Esophagus (tissue), 2 donors: Measurements from ENCODE around the gene SLC12A8. TPM values are rescaled to one million over a fixed set of nuclear protein-coding genes. Genes with fewer than 3 reads are reported as not detected.

Source experiments
- H3K27ac ChIP-seq, 2 donors: one replicate each; pipeline ENCODE4 v1.5.1; 2013; ENCODE audit warnings: low read depth in 2 of 2, mild to moderate bottlenecking in 2 of 2, inconsistent platforms in 1 of 2, low read length in 1 of 2, moderate library complexity in 1 of 2
- H3K27me3 ChIP-seq, 2 donors: one replicate each; pipeline ENCODE4 v1.6.1; 2013; ENCODE audit warnings: low read length in 2 of 2, control low read depth in 1 of 2, mild to moderate bottlenecking in 1 of 2; ENCODE audit not compliant: insufficient read depth in 2 of 2, control insufficient read depth in 1 of 2
- H3K36me3 ChIP-seq, 2 donors: one replicate each; pipeline ENCODE4 v1.6.1; 2013; ENCODE audit warnings: low read length in 1 of 2; ENCODE audit not compliant: control insufficient read depth in 2 of 2, insufficient read depth in 2 of 2
- H3K4me1 ChIP-seq, 2 donors: one replicate each; pipeline ENCODE4 v1.6.1; 2013; ENCODE audit warnings: low read length in 1 of 2; ENCODE audit not compliant: control insufficient read depth in 2 of 2, insufficient read depth in 2 of 2
- H3K4me3 ChIP-seq, 2 donors: one replicate each; pipeline ENCODE4 v1.5.1; 2013; ENCODE audit warnings: low read length in 2 of 2, mild to moderate bottlenecking in 2 of 2, low read depth in 1 of 2, moderate library complexity in 1 of 2
- H3K9me3 ChIP-seq, 2 donors: one replicate each; pipeline ENCODE4 v1.6.1; 2013; ENCODE audit warnings: mild to moderate bottlenecking in 2 of 2, low read depth in 1 of 2, low read length in 1 of 2, moderate library complexity in 1 of 2; ENCODE audit not compliant: control insufficient read depth in 2 of 2, insufficient read depth in 1 of 2
- WGBS, 2 donors: extraction: QIAGEN DNeasy Blood & Tissue Kit; methylation state at CpG; one replicate each; pipeline ENCODE4 v1.1.7; 2013; 5-methylcytosine and 5-hydroxymethylcytosine counted together
- polyA plus RNA-seq, 2 donors: library from polyadenylated mRNA; stranded (reverse); fragments of 200-250 nt; gene quantifications; one replicate each; pipeline ENCODE4 v1.2.3, GENCODE V29; 2013
- donor health status: healthy with polysubstance abuse.
- donor health status: Bipolar disorder and iron deficiency.

SLC12A8 gene
- polyA plus RNA-seq, 2 donors: 2.7 TPM

DNA sequence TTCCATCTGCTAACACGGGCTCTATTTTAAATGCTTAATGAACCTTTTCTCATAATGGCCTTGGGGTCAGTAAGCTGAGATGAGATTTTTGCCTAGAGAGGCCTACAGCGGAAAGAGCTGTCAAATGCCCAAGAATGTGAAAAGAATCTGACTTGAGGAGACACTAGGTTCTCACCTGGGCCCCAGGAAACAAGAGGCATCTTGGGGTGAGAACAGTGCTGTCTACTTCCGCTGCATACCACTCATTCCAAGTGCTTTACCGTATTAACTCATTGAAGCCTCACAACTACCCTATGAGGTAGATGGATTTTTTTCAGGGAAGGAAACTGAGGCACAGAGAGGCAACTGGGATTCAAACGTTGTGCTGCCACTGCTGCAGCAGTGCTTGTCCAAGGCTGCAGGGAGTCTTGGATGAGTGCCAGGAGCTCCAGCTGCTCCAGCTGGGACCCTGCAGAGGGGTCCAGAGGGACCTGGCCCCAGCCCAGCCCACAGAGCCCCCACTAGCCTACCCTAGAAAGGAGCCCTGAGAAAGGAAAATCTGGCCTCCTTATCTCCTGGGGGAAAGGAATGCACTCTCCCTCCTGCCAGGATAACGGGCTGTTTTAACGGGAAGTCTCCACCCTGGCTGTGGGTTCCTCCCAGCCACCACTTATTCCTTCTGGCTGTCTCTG is 68.4 kb downstream of the SLC12A8 start:
- Histone ChIP-seq H3K4me1 (peaks cover 8 to 38% of the 10 kb centered on the region in 2 donors), H3K4me3 (no peak overlapping the region), H3K9me3 (no peaks in the 10 kb centered on the region), H3K36me3 (no peaks in the 10 kb centered on the region), H3K27me3 (no peaks in the 10 kb centered on the region), H3K27ac (peak overlapping the region in 1 of 2 donors; percentile 7)
- WGBS, 2 donors: 64 to 74% methylated on average over 7 of the region's 7 CpGs

- 89 to 91% methylated on average over 3 of the region's 3 CpGs for WGBS, 2 donors
- Histone ChIP-seq H3K27ac (peak overlapping the region in 1 of 2 donors; percentile 37), H3K36me3 (no peaks in the 10 kb centered on the region), H3K27me3 (no peaks in the 10 kb centered on the region), H3K9me3 (no peaks in the 10 kb centered on the region), H3K4me3 (no peak overlapping the region), H3K4me1 (peaks cover 6 to 33% of the 10 kb centered on the region in 2 donors)
These were observed 69.0 kb downstream of the SLC12A8 start for GRCh38 chr3:125143538-125143937.

GRCh38 chr3:125142940-125143339 is 69.6 kb downstream of the SLC12A8 start:
- no peak overlapping the region for H3K27ac ChIP-seq
- 88 to 91% methylated on average over 6 of the region's 6 CpGs for WGBS, 2 donors

DNA sequence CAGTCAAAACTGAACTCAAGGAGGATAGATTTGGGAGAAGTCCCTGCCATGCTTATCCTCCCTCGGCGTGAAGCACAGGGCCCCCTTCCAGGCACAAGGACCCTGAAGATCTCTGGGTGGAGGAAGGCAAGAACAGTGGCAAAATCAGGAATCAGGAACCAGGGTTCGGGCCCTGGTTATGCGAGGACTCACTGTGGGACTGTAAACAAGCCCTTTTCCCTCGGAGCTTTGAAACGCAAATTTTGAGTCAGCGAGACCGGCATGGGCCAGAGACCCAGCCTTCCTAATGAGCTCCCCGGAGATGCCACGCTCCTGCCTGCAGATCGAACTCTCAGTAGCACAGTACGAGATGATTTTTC is 70.1 kb downstream of the SLC12A8 start:
- Histone ChIP-seq H3K4me3 (no peak overlapping the region), H3K9me3 (no peaks in the 10 kb centered on the region), H3K36me3 (no peaks in the 10 kb centered on the region), H3K27me3 (no peaks in the 10 kb centered on the region), H3K27ac (peak overlapping the region; percentile 24 to 89), H3K4me1 (peaks cover 6 to 35% of the 10 kb centered on the region in 2 donors)
- WGBS, 2 donors: 91 to 93% methylated on average over 12 of the region's 12 CpGs

More at GRCh38 chr3:125142940-125143339, 69.6 kb downstream of the SLC12A8 start:
- H3K9me3 ChIP-seq: no peaks in the 10 kb centered on the region
- no peak overlapping the region for H3K4me3 ChIP-seq
- peaks cover 6 to 32% of the 10 kb centered on the region in 2 donors for H3K4me1 ChIP-seq
- H3K36me3 ChIP-seq: no peaks in the 10 kb centered on the region
- H3K27me3 ChIP-seq: no peaks in the 10 kb centered on the region

DNA sequence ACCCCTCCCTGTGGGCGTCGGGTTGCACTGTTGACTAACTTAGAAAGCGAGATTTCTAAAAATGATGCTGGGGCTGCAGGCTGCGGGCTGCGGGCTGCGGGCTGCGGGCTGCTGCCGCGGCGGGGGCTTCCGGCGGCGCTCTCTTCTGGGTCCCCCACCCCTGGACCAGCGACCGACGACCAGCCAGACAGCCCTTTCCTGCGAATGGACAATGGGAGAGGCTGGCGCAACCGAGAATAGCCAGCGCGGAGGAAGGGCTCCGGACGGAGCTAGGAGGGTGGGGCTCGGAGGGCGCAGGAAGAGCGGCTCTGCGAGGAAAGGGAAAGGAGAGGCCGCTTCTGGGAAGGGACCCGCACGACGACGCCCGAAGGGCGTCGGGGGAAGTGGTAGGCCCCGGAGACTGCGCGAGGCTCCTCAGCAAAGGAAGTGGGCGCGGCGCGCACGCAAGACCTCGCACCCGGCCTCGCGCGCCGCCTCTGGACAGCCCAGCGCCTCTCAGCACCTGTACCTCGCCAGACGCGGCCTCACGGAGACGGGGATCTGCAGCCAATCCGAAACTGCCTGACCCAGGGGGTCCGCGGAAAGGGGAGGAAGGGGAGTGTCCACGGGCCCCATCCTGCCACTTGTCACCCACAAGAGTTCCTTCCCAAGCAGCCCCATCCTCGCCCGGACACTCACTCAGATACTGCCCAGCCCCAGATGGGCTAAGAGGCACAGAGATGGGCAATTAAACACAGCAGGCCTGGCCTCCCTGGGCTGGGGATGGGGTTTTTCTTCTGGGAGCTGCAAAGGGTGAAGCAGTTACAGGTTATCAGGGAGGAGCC is 70.7 kb downstream of the SLC12A8 start:
- Histone ChIP-seq H3K27me3 (no peaks in the 10 kb centered on the region), H3K36me3 (no peaks in the 10 kb centered on the region), H3K9me3 (no peaks in the 10 kb centered on the region), H3K4me1 (peaks cover 6 to 35% of the 10 kb centered on the region in 2 donors), H3K27ac (peak overlapping the region; percentile 65 to 89), H3K4me3 (peak overlapping the region; percentile 2 to 32)
- WGBS, 2 donors: 27 to 29% methylated on average over 54 to 61 of the region's 61 CpGs

DNA sequence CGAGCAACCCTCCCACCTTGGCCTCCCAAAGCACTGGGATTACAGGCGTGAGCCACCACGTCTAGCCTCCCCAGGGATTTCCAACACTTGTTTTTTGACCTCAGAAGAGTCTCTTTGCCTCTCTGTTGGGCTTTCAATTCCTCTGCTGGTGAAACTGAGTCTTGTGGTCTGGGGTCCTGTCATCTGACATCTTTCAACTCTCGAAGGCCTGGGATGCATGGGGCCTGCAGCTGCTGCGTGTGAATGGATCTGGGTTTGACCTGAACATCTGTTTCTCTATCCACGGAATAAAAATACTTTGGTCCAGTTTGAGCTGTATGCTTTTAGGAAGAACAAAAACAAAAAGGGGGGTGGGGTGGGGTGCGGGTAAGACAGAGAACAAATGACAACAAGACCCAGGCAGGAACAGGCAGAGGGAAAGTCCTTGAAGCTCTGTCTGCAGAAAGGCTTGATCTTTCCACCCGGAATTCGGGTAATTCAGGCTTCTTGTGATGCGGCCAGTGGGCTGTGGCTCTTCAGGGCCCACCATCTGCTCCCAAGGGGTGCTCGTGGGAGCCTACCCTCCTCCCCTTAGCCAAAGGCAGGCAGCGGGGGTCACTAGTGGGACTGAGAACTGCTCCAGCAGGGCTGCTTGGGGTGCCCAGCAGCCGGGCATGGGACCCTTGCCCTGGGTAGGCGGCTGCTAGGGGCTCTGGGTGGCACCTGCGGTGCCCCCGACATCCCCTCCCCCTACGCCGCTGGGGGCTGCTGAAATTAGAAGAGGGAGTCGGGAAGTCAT is 71.5 kb downstream of the SLC12A8 start:
- Histone ChIP-seq H3K27me3 (no peaks in the 10 kb centered on the region), H3K27ac (peak overlapping the region; percentile 86 to 89), H3K4me1 (peaks cover 6 to 39% of the 10 kb centered on the region in 2 donors), H3K4me3 (peak overlapping the region; percentile 2 to 32), H3K9me3 (no peaks in the 10 kb centered on the region), H3K36me3 (no peaks in the 10 kb centered on the region)
- WGBS, 2 donors: 59 to 67% methylated on average over 19 of the region's 19 CpGs

DNA sequence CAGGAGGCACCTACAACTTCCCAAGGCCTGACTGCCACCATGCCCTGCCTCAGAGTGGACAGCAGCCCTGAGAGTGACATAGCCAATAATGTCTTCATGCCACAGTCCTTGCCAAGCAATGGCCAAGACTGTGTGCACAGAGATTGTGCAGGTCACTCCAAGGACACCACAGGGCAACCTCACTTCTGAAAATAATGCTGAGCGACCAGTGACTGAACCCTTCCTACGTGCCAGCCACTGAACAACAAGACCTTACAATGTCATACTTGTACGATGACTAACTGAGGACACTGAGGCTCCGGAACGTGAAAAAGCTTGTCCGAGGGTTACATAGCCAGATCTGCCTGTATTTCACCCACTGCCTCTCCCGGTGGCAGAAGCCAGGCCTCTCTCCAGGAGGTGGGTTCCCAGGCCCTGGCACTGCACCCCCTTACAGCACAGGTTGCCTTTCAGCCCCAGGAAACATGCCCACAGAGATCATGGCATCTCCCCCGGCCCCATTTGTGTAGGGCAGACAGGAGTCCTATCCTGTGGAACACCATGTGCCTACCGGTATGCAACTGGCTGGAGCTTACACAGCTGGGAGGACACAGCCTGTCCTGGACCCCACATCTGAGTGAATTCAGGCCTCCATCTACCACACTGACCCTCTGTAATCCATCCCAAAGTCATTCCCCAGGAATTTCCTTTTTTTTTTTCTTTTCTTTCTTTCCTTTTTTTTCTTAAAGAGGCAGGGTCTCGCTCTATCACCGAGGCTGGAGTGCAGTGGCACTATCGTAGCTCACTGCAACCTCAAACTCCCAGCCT is 72.3 kb downstream of the SLC12A8 start:
- 62 to 82% methylated on average over 12 of the region's 12 CpGs for WGBS, 2 donors
- Histone ChIP-seq H3K4me1 (peaks cover 6 to 39% of the 10 kb centered on the region in 2 donors), H3K4me3 (no peak overlapping the region), H3K9me3 (no peaks in the 10 kb centered on the region), H3K36me3 (no peaks in the 10 kb centered on the region), H3K27me3 (no peaks in the 10 kb centered on the region), H3K27ac (peak overlapping the region; percentile 86 to 89)

GRCh38 chr3:125139386-125139785 is 73.2 kb downstream of the SLC12A8 start:
- 96 to 99% methylated on average over 4 of the region's 4 CpGs for WGBS, 2 donors
- no peak overlapping the region for H3K4me3 ChIP-seq
- no peaks in the 10 kb centered on the region for H3K36me3 ChIP-seq
- no peaks in the 10 kb centered on the region for H3K9me3 ChIP-seq
- H3K27ac ChIP-seq: peak overlapping the region; percentile 82 to 86
- H3K4me1 ChIP-seq: peaks cover 6 to 39% of the 10 kb centered on the region in 2 donors
- no peaks in the 10 kb centered on the region for H3K27me3 ChIP-seq
